Bronchial epithelial cell (primary cell): ENCODE measurements around the gene RNF186. TPM values are rescaled to one million over a fixed set of nuclear protein-coding genes. Genes with fewer than 3 reads are reported as not detected.

Experiments
- DNase-seq: peaks from one replicate; pipeline ENCODE4 v3.0.0-alpha.2; 2010; ENCODE audit warnings: low read depth
- FAIRE-seq: peaks from 2 replicates; lab custom pipeline; 2011; peaks lifted over from hg19 to GRCh38; lab: Jason Lieb, UNC
- H3K27me3 ChIP-seq: 2 replicates; pipeline ENCODE4 v1.5.1; 2011; ENCODE audit warnings: low read length; ENCODE audit not compliant: control insufficient read depth, insufficient read depth
- H3K36me3 ChIP-seq: 2 replicates; pipeline ENCODE4 v1.5.1; 2011; ENCODE audit warnings: low read length; ENCODE audit not compliant: control insufficient read depth, insufficient read depth
- H3K4me3 ChIP-seq: 2 replicates; pipeline ENCODE4 v1.5.1; 2011; ENCODE audit warnings: mild to moderate bottlenecking, low read depth, low read length, control low read depth
- CTCF ChIP-seq: IDR thresholded peaks from 2 replicates; pipeline ENCODE4 v1.5.1; 2011; ENCODE audit warnings: mild to moderate bottlenecking, moderate library complexity, low read length, control low read depth, inconsistent platforms; ENCODE audit not compliant: insufficient read depth, severe bottlenecking
- total RNA-seq: library from RNA; depleted of rRNA; stranded (reverse); fragments of >200 nt; gene quantifications from 2 replicates; pipeline ENCODE4 v1.2.1, GENCODE V29; 2014

The RNF186 gene
- total RNA-seq, 1 donor from 2014 or later, result not detected

GRCh38 chr1:19812875-19813642 lies 2.0 kb downstream of the RNF186 start:
- H3K36me3 ChIP-seq, result no peaks in the 10 kb centered on the region
- no peak for TF ChIP-seq CTCF
- DNase-seq (no peak), FAIRE-seq (peak; percentile 89)
- H3K27me3 ChIP-seq, result peaks cover 13% of the 10 kb centered on the region
- no peak overlapping the region for H3K4me3 ChIP-seq

- Histone ChIP-seq H3K27me3 (peaks cover 13% of the 10 kb centered on the region), H3K4me3 (no peak overlapping the region), H3K36me3 (no peaks in the 10 kb centered on the region)
- TF ChIP-seq CTCF, result peak; percentile 77
- DNase-seq (peak; percentile 35), FAIRE-seq (no peak)
Measured at GRCh38 chr1:19811206-19811851, 3.8 kb downstream of the RNF186 start.

GRCh38 chr1:19809044-19809750 lies 5.9 kb downstream of the RNF186 start:
- no peak for TF ChIP-seq CTCF
- no peak for DNase-seq
- no peak for FAIRE-seq

GRCh38 chr1:19808351-19808750 lies 6.7 kb downstream of the RNF186 start:
- no peak overlapping the region for H3K4me3 ChIP-seq
- no peaks in the 10 kb centered on the region for H3K36me3 ChIP-seq
- TF ChIP-seq CTCF, result no peak
- peaks cover 1% of the 10 kb centered on the region for H3K27me3 ChIP-seq
- no peak for FAIRE-seq
- no peak for DNase-seq

More at GRCh38 chr1:19809044-19809750, 5.9 kb downstream of the RNF186 start:
- H3K36me3 ChIP-seq, result no peaks in the 10 kb centered on the region
- no peak overlapping the region for H3K4me3 ChIP-seq
- peaks cover 3% of the 10 kb centered on the region for H3K27me3 ChIP-seq

- Histone ChIP-seq H3K36me3 (no peaks in the 10 kb centered on the region), H3K27me3 (peaks cover 3% of the 10 kb centered on the region), H3K4me3 (no peak overlapping the region)
- FAIRE-seq, result no peak
- DNase-seq, result no peak
- TF ChIP-seq CTCF, result no peak
Measured at GRCh38 chr1:19804831-19805251, 10.2 kb downstream of the RNF186 start.
